Activated naive CD8-positive, alpha-beta T cell treated with anti-CD3 and anti-CD28 coated beads, Interleukin-2, amount 10 ng/mL, durations not matched to agents 7 days and 5 days (primary cell): Measurements from ENCODE around the gene ACSL3. TPM values are rescaled to one million over a fixed set of nuclear protein-coding genes. Genes with fewer than 3 reads are reported as not detected.

Experiments
- ATAC-seq: fragments of 150-1000 bp; cut with Tn5 transposase; one replicate; pipeline ENCODE4 v1.10.0; 2021; ENCODE audit warnings: low read depth, moderate library complexity
- POLR2A ChIA-PET: fragments of 350-600 bp; sonication (Branson Sonifier 250); formaldehyde crosslinking; loops from one replicate; lab custom pipeline; 2021; ENCODE audit warnings: antibody characterized with exemption; lab: Charles Lee
- DNase-seq: peaks from one replicate; pipeline ENCODE4 v3.0.0; 2021
- H3K27ac Mint-ChIP-seq: one replicate; pipeline ENCODE4 v1.8.0; 2022; ENCODE audit warnings: mild to moderate bottlenecking, mixed read lengths
- H3K27me3 Mint-ChIP-seq: one replicate; pipeline ENCODE4 v1.8.0; 2022; ENCODE audit warnings: mild to moderate bottlenecking, moderate library complexity, mixed read lengths
- H3K36me3 Mint-ChIP-seq: one replicate; pipeline ENCODE4 v1.8.0; 2021; ENCODE audit warnings: mild to moderate bottlenecking, mixed read lengths
- H3K4me1 Mint-ChIP-seq: one replicate; pipeline ENCODE4 v1.8.0; 2021; ENCODE audit warnings: mixed read lengths
- H3K4me3 Mint-ChIP-seq: one replicate; pipeline ENCODE4 v1.8.0; 2022; ENCODE audit warnings: mild to moderate bottlenecking, moderate library complexity, mixed read lengths
- H3K9me3 Mint-ChIP-seq: one replicate; pipeline ENCODE4 v1.8.0; 2021; ENCODE audit warnings: mixed read lengths
- total RNA-seq, 2 experiments: library from RNA; stranded (reverse); gene quantifications; one replicate each; pipeline ENCODE4 v1.2.3, GENCODE V29; 2021

The ACSL3 gene
- total RNA-seq, 2 experiments from 2014 or later = 47.7 to 50.9 TPM

GRCh38 chr2:222935688-222936298 is 75.0 kb downstream of the ACSL3 start:
- POLR2A ChIA-PET = no interaction called here
- H3K4me3 Mint-ChIP-seq = no peak overlapping the region
- ATAC-seq (no peak), DNase-seq (no peak)
- H3K36me3 Mint-ChIP-seq = peaks cover 55% of the 10 kb centered on the region
- no peak overlapping the region for H3K27ac Mint-ChIP-seq
- H3K4me1 Mint-ChIP-seq = no peaks in the 10 kb centered on the region
- H3K9me3 Mint-ChIP-seq = peaks cover 2% of the 10 kb centered on the region
- H3K27me3 Mint-ChIP-seq = no peaks in the 10 kb centered on the region

- no peak for ATAC-seq
- peaks cover 53% of the 10 kb centered on the region for H3K36me3 Mint-ChIP-seq
Observed at GRCh38 chr2:222936705-222937104, 75.9 kb downstream of the ACSL3 start.

GRCh38 chr2:222938327-222938726 is 77.5 kb downstream of the ACSL3 start:
- Mint-ChIP-seq H3K36me3 (peaks cover 44% of the 10 kb centered on the region), H3K27me3 (no peaks in the 10 kb centered on the region), H3K9me3 (peaks cover 2% of the 10 kb centered on the region), H3K4me1 (peaks cover 1% of the 10 kb centered on the region), H3K27ac (no peak overlapping the region), H3K4me3 (no peak overlapping the region)
- POLR2A ChIA-PET = interaction anchor here (0.5 kb wide), 1 partner anchor 160 kb away, joined by 3 read pairs; no protein-coding TSS in a partner anchor
- ATAC-seq = no peak
- no peak for DNase-seq

More at GRCh38 chr2:222936705-222937104, 75.9 kb downstream of the ACSL3 start:
- H3K27me3 Mint-ChIP-seq = no peaks in the 10 kb centered on the region
- H3K4me1 Mint-ChIP-seq = no peaks in the 10 kb centered on the region
- no peak overlapping the region for H3K27ac Mint-ChIP-seq
- no peak overlapping the region for H3K4me3 Mint-ChIP-seq
- POLR2A ChIA-PET = no interaction called here
- DNase-seq = no peak
- H3K9me3 Mint-ChIP-seq = peaks cover 2% of the 10 kb centered on the region

- H3K4me3 Mint-ChIP-seq = no peak overlapping the region
- ATAC-seq (peak; percentile 95), DNase-seq (peak; percentile 40)
- peaks cover 2% of the 10 kb centered on the region for H3K9me3 Mint-ChIP-seq
- H3K27me3 Mint-ChIP-seq = no peaks in the 10 kb centered on the region
- POLR2A ChIA-PET = no interaction called here
- peaks cover 41% of the 10 kb centered on the region for H3K36me3 Mint-ChIP-seq
- no peak overlapping the region for H3K27ac Mint-ChIP-seq
- H3K4me1 Mint-ChIP-seq = peaks cover 2% of the 10 kb centered on the region
Observed at GRCh38 chr2:222939208-222939856, 78.5 kb downstream of the ACSL3 start.

- POLR2A ChIA-PET = no interaction called here
- Mint-ChIP-seq H3K36me3 (peaks cover 36% of the 10 kb centered on the region), H3K4me1 (peaks cover 2% of the 10 kb centered on the region), H3K4me3 (no peak overlapping the region), H3K9me3 (peaks cover 2% of the 10 kb centered on the region), H3K27ac (no peak overlapping the region), H3K27me3 (no peaks in the 10 kb centered on the region)
- no peak for DNase-seq
- no peak for ATAC-seq
Observed at GRCh38 chr2:222939979-222940378, 79.1 kb downstream of the ACSL3 start.

GRCh38 chr2:222941510-222942032 is 80.7 kb downstream of the ACSL3 start:
- DNase-seq (no peak), ATAC-seq (no peak)
- Mint-ChIP-seq H3K9me3 (peaks cover under 1% of the 10 kb centered on the region), H3K27me3 (no peaks in the 10 kb centered on the region), H3K4me1 (peaks cover 2% of the 10 kb centered on the region), H3K4me3 (no peak overlapping the region), H3K27ac (no peak overlapping the region), H3K36me3 (peaks cover 25% of the 10 kb centered on the region)
- POLR2A ChIA-PET = no interaction called here

- Mint-ChIP-seq H3K27me3 (no peaks in the 10 kb centered on the region), H3K4me1 (peaks cover 2% of the 10 kb centered on the region), H3K9me3 (no peaks in the 10 kb centered on the region), H3K36me3 (peaks cover 16% of the 10 kb centered on the region), H3K4me3 (no peak overlapping the region), H3K27ac (no peak overlapping the region)
- ATAC-seq = no peak
- DNase-seq = no peak
- POLR2A ChIA-PET = no interaction called here
Observed at GRCh38 chr2:222942561-222942960, 81.7 kb downstream of the ACSL3 start.

GRCh38 chr2:222942977-222943376 is 82.1 kb downstream of the ACSL3 start:
- ATAC-seq = no peak
- H3K4me1 Mint-ChIP-seq = peaks cover 2% of the 10 kb centered on the region

GRCh38 chr2:222943820-222944219 is 83.0 kb downstream of the ACSL3 start:
- Mint-ChIP-seq H3K27ac (no peak overlapping the region), H3K36me3 (peaks cover 9% of the 10 kb centered on the region), H3K9me3 (no peaks in the 10 kb centered on the region), H3K4me3 (no peak overlapping the region), H3K4me1 (peaks cover 2% of the 10 kb centered on the region), H3K27me3 (no peaks in the 10 kb centered on the region)
- POLR2A ChIA-PET = no interaction called here
- DNase-seq (no peak), ATAC-seq (no peak)

More at GRCh38 chr2:222942977-222943376, 82.1 kb downstream of the ACSL3 start:
- DNase-seq = no peak
- POLR2A ChIA-PET = no interaction called here
- no peak overlapping the region for H3K27ac Mint-ChIP-seq
- H3K36me3 Mint-ChIP-seq = peaks cover 13% of the 10 kb centered on the region
- no peak overlapping the region for H3K4me3 Mint-ChIP-seq
- no peaks in the 10 kb centered on the region for H3K9me3 Mint-ChIP-seq
- no peaks in the 10 kb centered on the region for H3K27me3 Mint-ChIP-seq

- ATAC-seq = no peak
- DNase-seq = no peak
- Mint-ChIP-seq H3K27ac (no peak overlapping the region), H3K9me3 (no peaks in the 10 kb centered on the region), H3K4me1 (peaks cover 2% of the 10 kb centered on the region), H3K4me3 (no peak overlapping the region), H3K36me3 (peaks cover 4% of the 10 kb centered on the region), H3K27me3 (no peaks in the 10 kb centered on the region)
- POLR2A ChIA-PET = no interaction called here
Observed at GRCh38 chr2:222944552-222944951, 83.7 kb downstream of the ACSL3 start.

- H3K9me3 Mint-ChIP-seq = no peaks in the 10 kb centered on the region
- ATAC-seq (no peak), DNase-seq (no peak)
- H3K4me3 Mint-ChIP-seq = no peak overlapping the region
- POLR2A ChIA-PET = no interaction called here
- peaks cover 2% of the 10 kb centered on the region for H3K4me1 Mint-ChIP-seq
- H3K36me3 Mint-ChIP-seq = peaks cover 4% of the 10 kb centered on the region
- H3K27ac Mint-ChIP-seq = no peak overlapping the region
- H3K27me3 Mint-ChIP-seq = no peaks in the 10 kb centered on the region
Observed at GRCh38 chr2:222944971-222945740, 84.3 kb downstream of the ACSL3 start.

- no peak overlapping the region for H3K4me3 Mint-ChIP-seq
- DNase-seq (no peak), ATAC-seq (no peak)
- POLR2A ChIA-PET = no interaction called here
- peaks cover 2% of the 10 kb centered on the region for H3K4me1 Mint-ChIP-seq
- H3K27me3 Mint-ChIP-seq = no peaks in the 10 kb centered on the region
- no peaks in the 10 kb centered on the region for H3K9me3 Mint-ChIP-seq
- H3K36me3 Mint-ChIP-seq = peaks cover 4% of the 10 kb centered on the region
- H3K27ac Mint-ChIP-seq = no peak overlapping the region
Observed at GRCh38 chr2:222945887-222946286, 85.1 kb downstream of the ACSL3 start.

- Mint-ChIP-seq H3K27me3 (no peaks in the 10 kb centered on the region), H3K27ac (no peak overlapping the region), H3K9me3 (no peaks in the 10 kb centered on the region), H3K4me3 (no peak overlapping the region), H3K36me3 (peaks cover 1% of the 10 kb centered on the region), H3K4me1 (peaks cover 2% of the 10 kb centered on the region)
- no peak for ATAC-seq
- no peak for DNase-seq
- POLR2A ChIA-PET = no interaction called here
Observed at GRCh38 chr2:222946700-222947287, 86.0 kb downstream of the ACSL3 start.
